Epithelial cell of prostate (primary cell): ENCODE results near the gene KCNQ1.

Experiments used
- DNase-seq: peaks from one replicate; pipeline ENCODE4 v3.0.0-alpha.2; 2011; ENCODE audit warnings: low read depth, low spot score
- H3K27ac ChIP-seq: fragments of 450-650 bp; 2 replicates; pipeline ENCODE4 v1.5.1; 2017; ENCODE audit warnings: mild to moderate bottlenecking

KCNQ1 gene

GRCh38 chr11:2437516-2437915 is 7.3 kb upstream of the KCNQ1 start:
- H3K27ac ChIP-seq: no peak overlapping the region
- no peak for DNase-seq

DNA sequence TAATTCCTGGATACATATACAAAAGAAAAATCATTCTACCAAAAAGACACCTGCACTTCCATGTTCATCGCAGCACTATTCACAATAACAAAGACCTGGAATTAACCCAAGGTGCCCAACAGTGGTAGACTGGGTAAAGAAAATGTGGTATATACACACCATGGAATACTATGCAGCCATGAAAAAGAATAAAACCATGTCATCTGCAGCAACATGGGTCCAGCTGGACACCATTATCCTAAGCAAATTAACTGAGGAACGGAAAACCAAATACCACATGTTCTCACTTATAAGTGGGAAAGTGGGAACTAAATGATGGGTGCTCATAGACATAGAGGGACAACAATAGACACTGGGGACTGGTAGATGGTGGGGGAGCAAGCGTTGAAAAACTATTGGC is 5.0 kb upstream of the KCNQ1 start:
- DNase-seq: no peak
- no peak overlapping the region for H3K27ac ChIP-seq

GRCh38 chr11:2440646-2441045 is 4.2 kb upstream of the KCNQ1 start:
- no peak overlapping the region for H3K27ac ChIP-seq

GRCh38 chr11:2441171-2441570 is 3.6 kb upstream of the KCNQ1 start:
- no peak overlapping the region for H3K27ac ChIP-seq
- DNase-seq: no peak

More at GRCh38 chr11:2440646-2441045, 4.2 kb upstream of the KCNQ1 start:
- DNase-seq: no peak

DNA sequence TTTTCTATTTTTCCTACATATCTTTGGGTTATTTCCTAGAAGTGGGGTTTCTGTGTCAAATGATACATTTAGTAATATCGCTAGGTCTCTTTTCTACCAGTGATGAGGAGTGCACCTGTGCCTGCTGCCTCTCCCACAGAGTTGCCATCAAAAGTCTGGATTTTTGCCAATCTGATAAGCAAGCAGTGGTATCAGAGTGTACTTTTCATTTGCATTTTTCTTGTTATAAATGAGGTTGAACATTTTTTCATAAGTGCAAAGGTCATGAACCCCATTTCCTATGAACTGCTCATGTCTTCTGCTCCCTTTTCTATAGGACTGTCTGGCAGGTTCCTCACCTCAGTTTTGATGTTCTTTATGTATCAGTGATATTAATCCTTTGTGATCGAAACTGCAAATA is 2.2 kb upstream of the KCNQ1 start:
- no peak for DNase-seq
- H3K27ac ChIP-seq: no peak overlapping the region

DNA sequence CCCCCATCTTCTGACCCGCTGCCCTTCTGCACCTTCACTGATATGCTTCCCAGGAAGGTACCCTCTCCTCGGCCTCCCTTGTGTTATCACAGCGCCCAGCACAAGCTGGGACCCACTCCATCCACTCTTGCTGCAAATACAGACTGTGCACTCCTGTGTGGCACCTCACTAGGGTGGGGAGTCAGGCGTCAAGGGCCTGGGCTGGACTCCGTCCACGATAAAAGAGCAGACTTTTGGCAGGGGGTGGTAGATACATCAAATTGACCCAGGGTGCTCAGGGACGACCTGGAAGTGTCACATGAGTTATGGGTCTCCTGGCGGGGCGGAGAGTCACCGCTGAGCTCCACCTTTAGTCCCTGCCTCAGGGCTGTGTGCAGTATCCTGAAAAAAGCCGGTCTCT is 1.4 kb upstream of the KCNQ1 start:
- no peak overlapping the region for H3K27ac ChIP-seq
- no peak for DNase-seq

GRCh38 chr11:2443881-2444820 is 657 bp upstream of the KCNQ1 start, which contains the start of gene TRPM5:
TRPM5 (minus strand) TSS chr11:2444514; CDS start chr11:2423036, 21,478 bp downstream.
- no peak within 1 kb of the TSS for H3K27ac ChIP-seq
- DNase-seq: no peak

DNA sequence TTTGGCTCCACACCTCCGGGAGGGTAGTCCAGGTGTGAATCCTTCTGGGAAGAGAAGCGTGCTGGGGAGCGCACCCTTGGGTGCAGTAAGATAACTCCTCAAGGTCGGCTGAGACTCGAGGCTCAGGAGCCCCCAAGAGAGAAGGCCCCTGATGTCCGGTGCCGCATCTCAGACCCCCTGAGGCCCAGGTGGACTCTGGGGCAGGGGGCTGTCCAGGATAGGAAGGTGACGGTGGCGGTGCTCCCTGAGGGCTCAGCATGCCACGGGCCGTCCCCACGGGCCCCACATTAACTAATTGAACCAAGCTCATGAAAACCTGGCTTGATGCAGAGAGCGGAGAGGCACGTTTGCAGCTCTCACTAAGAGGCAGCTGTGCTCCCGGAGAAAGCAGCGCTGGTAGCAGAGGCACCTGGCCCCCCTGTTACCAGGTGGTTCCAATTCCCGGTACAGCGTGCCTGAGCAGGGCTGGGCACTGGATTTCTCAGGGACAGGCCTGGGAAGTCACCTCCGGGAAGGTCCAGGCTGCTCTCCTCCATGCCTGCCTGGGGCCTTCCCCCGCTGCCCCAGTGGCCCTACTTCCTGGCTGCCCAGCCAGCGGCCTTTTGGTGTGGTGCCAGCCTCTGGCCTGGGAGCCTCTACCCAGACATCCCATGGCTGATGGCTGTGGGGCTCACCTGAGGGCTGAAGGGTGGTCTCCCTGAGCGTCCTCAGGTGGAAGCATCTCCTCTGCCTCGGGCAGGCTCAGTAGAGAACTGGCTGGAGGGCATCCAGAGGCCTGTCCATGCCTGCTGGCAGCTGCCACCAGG is 1.1 kb downstream of the KCNQ1 start:
- H3K27ac ChIP-seq: no peak overlapping the region
- no peak for DNase-seq

DNA sequence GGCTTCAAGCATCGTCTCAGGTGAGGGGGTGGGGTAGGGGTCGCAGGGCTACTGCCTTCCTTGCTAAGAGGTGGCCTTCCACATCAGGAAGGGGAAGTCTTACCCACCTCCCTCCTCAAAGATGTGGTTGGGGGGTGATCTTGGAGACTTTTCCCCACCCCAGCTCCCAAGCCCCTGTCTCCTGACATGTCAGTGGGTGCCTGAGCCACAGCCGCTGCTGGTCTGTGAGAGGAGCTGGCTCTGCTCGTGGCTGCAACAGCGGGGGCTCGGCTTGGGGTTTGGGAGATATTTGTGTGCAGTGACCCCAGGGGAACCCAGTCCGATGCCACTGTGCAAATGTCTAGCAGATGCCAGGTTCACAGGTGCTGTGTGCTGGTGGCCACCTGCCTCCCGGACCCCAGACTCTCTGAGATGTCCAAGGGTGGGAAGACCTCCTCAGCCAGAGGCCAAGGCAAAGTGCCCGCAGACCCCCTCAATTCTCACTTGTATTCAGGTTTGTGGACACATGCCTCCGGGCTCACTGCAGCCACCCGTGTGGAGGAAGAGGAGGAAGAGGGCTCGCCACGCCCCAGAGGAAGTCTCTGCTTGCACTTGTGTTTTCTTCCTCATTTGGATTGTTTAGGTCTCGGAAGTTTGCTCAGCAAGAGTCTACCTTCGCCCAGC is 1.9 kb downstream of the KCNQ1 start:
- DNase-seq: no peak

DNA sequence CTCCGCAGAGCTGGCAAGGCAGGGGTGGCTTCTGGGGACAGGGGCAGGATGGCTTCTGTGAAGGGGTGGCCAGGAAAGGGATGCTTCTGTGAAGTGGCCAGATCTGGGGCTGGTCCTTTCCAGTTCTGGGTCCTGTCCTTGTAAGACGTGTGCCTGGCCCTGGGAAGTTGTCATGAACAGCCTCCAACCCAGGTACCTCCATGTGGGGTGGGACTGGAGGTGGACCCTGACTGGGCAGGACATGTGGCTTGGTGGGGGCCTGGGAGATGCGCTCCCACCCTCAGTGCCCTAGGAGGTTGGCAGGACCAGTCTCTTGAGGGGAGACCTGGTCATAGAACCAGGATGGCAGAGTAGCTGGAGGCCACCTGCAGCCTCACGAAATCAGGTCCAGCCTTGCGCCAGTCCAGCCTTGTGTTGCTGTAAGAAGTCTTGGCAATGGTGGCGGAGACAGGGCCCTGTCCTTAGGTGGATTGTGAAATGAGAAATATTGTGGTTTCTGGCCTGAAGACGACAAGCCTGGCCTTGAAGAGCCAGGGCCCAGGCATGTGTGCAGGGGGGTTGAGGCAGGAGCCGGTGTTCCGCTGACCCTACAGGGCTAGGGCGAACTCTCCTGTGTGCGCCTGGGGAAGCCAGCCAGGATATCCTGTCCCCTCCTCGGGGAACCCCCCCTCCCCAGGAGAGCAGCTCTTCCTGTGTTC is 2.6 kb downstream of the KCNQ1 start:
- no peak for DNase-seq
- H3K27ac ChIP-seq: no peak overlapping the region

More for the DNA sequence above, 1.9 kb downstream of the KCNQ1 start:
- no peak overlapping the region for H3K27ac ChIP-seq

GRCh38 chr11:2447951-2448650 is 3.3 kb downstream of the KCNQ1 start:
- no peak for DNase-seq

GRCh38 chr11:2448661-2449547 is 4.1 kb downstream of the KCNQ1 start:
- DNase-seq: no peak

More at GRCh38 chr11:2447951-2448650, 3.3 kb downstream of the KCNQ1 start:
- H3K27ac ChIP-seq: no peak overlapping the region

DNA sequence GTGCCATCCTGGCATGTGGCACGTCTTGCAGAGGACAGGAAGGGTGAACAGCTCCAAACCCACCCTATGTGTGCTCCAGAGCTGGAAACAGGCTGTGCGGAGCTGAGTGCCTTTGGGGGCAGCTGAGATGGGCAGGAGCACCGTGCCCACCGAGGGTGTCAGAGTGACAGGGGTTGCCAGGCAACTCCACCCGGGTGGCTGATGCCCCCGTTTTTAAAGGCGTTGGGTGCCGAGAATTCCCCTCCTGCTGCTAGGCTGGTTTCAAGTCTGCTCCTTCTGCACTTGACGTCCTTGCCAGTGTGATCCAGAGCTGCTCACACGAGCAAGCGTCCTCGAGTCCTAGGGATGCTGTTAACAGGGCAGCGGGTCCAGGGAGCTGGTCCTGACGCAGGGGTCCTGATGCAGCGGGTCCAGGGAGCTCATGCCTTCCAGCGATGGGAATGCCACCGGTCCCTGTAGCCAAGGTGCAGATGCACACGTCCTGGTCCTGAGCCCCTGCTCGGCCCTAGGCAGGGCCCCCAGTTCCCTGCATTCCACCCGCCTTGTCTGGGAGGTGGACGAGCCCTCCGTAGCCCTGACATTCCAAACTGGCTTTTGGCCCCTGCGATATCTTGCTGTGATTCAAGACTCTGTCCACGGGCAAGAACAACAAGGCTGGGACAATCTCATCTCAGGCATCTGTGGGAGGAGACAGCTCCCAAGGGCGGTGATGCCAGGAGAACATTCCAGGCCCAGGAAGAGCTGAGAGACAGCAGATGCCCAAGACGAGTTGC is 4.9 kb downstream of the KCNQ1 start:
- DNase-seq: no peak
- no peak overlapping the region for H3K27ac ChIP-seq

More at GRCh38 chr11:2448661-2449547, 4.1 kb downstream of the KCNQ1 start:
- H3K27ac ChIP-seq: no peak overlapping the region

DNA sequence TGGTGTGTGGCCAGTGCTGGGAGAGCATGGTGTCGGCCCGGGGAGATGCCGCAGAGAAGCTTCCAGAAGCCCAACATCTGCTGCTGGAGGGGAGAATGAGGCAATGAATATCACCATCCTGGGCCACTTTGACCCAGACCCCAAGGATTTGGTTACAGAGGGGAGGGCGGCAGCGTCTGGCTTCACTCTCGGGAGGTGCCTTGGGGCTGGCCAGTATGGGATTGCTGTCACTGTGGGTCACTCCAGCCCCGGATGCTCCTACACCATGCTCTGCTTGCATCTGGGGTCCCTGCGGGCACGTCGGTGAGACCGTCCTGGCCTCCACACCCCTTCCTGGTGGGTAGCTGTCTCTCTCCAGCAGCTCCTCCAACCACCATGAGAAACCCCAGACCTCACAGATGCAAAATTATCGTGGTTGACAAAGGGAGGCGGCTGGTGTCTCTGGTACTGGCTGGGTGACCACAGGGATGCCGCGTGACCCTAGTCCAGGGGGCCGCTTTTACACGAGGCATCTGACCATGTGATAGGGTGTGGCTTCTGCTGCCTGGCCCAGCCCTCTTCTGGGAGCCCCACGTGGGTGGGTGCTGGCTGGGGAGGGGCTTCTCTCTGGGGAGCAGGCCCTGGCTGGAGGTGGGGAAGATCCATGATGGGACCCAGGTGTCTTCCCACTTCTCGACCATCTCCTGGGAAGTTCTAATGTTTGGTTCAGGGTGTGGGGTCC is 5.7 kb downstream of the KCNQ1 start:
- no peak for DNase-seq

DNA sequence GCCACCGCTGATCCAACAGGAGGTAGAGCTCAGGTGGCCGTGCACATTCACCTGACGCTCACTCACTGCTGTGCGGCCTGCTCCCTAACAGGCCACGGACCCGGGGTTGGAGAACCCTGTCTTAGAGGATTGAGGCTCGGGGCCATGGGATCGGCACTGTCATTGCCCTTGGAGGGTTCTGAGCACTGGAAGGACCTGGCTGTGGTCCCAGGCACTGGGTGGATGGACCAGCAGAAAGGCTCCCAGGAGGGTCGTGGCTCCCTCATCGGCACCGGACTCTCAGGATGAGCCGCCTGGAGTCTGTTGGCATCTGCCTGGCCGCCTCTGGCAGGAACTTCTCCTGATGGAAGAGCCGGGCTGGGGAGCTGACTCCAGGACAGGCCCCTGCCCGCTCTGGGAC is 6.5 kb downstream of the KCNQ1 start:
- H3K27ac ChIP-seq: no peak overlapping the region
- DNase-seq: no peak

More for the DNA sequence above, 5.7 kb downstream of the KCNQ1 start:
- no peak overlapping the region for H3K27ac ChIP-seq

- no peak overlapping the region for H3K27ac ChIP-seq
- DNase-seq: no peak
Measured at GRCh38 chr11:2451916-2452315, 7.1 kb downstream of the KCNQ1 start.
